Stimulated activated CD8-positive, alpha-beta memory T cell treated with anti-CD3 and anti-CD28 coated beads, Interleukin-15, amount 100 ng/mL, for 4 hours (primary cell): ENCODE data around the gene FBXO41.

Experiments
- DNase-seq, 2 donors: peaks; one replicate each; pipeline ENCODE4 v3.0.0-alpha.2; 2020; ENCODE audit warnings: low read depth in 2 of 2

FBXO41 gene

DNA sequence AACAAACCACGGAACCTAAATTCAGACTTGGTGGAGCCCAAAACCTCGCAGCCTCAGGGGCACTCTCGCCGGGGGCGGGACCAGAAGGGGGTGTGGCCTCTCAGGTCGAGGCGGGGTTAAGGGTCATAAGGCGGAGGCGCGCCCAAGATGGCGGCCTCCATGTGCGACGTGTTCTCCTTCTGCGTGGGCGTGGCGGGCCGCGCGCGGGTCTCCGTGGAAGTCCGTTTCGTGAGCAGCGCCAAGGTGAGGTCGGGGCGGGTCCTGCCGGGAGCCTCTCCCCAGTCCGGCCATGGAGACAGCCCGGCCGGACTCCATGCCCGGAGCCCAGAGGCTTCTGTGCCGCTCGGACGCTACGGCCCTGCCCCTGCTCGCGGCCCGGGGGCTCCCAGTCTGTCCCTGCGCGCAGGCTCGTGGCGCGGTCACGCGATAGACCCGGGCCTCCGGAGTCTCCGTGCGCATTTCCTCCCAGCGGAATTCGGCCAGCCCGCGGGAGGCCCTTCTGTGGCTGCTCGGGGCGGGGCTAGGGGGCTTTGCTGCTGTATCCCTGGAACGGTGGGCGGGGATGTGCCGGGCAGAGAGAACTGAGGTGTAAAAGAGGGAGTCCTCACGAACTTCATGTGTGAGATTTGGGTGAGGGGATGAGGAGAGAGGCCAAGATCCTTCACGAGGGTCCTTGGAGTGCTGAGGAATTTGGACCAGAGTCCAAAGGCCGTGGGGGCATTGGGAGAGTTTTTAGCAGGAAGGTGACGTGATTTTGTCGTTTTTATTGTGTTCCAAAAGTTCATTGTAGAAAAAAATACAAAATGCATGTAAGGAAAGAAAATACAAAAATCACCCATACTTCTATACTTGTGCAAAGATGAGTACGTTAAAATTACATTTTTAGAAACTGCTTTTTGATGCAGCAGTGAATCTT lies 69.9 kb downstream of the FBXO41 start, which contains the start of gene SMYD5:
Gene SMYD5 (plus strand): TSS at position 126 of the 916 bp plus-strand sequence. CDS start 22 bp downstream, at position 148.
- peak; percentile 81 to 87 for DNase-seq

DNA sequence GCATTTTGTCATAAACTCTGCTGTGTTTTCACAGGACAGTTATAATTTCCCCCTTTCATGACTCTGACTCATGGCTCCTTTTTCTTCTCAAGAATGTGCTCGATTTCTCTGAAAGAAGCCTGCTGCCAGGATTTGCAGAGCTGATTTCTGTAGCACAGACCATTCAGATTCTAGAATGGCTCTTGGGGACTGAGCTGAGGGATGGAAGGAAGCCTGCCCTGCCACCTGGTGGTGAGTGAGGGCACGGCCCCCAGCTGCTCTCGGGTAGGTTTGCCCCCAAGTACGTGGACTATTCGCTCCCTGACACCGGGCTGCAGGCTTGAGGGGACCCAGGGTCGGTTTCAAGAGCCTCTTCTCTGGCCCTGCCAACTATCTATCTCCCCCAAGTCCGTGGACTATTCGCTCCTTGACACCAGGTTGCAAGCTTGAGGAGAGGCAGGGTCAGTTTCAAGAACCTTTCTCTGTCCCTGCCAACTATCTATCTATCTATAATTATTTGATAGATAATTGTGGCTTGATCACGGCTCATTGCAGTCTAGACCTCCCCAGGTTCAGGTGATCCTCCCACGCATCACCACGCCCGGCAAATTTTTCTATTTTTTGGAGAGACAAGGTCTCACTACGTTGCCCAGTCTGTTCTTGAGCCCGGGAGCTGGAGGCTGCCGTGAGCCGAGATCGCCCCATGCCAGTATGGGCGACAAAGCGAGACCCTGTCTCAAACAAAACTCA lies 71.7 kb downstream of the FBXO41 start:
- DNase-seq: peak; percentile 42 to 52

DNA sequence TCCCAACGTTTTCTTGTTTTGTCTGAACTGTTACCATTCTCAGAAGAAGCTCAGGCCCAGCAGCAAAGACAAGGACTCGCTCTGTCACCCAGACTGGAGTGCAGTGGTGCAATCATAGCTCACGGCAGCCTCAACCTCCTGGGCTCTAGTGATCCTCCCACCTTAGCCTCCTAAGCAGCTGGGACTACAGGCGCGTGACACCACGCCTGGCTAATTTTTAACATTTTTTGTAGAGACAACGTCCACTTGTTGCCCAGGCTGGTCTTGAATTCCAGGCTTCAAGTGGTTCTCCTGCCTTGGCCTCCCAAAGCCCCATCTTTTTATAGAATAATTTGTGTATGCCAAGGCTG lies 72.2 kb downstream of the FBXO41 start:
- no peak for DNase-seq

DNA sequence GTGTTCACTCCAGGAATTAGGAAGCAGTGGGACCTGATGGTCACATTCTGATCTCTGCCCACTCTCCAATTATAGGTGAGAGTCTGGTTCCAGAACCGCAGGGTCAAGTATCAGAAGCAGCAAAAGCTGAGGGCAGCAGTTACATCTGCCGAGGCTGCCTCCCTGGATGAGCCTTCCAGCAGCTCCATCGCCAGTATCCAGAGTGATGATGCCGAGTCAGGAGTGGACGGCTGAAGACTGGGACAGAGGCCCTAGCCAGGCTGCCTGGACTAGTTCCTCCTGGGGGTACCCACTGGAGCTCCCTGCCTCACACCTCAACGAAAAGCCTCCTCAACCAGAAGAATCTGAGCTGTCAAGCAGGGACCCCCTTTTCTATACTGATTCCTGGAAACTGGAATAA lies 73.6 kb downstream of the FBXO41 start:
- no peak for DNase-seq

DNA sequence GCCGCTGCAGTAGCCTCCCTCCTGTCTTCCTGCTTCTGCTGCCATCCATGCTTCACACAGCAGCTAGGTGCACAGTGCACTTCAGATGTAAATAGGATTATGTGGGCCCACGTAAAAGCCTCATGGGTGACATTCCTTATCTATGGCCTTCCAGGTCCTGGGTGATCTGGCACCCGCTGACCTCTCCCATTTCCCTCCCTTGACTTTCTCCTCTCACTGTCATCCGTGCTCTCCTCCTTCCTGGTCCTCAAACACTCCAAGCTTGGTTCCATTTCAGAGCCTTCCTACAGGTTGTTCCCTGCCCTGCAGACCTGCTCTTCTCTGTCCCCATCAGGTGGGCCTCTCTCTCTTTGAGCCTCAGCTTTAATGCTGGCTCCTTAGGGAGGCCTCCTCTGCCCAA lies 74.3 kb downstream of the FBXO41 start:
- no peak for DNase-seq

DNA sequence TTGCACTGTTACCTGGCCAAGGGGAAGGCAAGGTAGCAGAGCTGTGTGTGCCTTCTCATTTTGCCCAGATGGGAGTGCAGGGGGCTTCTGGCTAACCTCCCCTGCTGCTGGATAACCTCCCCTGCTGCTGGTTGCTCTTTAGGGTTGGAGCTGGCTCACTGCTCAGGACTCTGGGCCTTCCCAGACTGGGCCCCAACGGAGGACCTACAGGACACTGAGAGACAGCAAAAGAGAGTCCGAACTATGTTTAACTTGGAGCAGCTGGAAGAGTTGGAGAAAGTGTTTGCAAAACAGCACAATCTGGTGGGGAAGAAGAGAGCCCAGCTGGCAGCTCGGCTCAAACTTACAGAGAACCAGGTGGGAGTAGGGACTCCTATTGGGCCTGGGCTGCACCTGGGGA lies 76.0 kb downstream of the FBXO41 start:
- no peak for DNase-seq

DNA sequence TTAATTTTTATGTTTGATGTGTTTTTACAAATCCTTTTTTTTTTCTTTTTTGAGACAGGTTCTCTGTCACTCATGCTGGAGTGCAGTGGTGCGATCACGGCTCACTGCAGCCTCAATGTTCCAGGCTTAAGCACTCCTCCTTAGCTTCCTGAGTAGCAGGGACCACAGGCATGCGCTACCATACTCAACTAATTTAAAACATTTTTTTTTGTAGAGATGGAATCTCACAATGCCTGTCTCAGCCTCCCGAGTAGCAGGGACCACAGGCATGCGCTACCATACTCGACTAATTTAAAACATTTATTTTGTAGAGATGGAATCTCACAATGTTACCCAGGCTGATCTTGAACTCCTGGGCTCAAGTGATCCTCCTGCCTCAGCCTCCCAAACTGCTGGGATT lies 78.7 kb downstream of the FBXO41 start:
- DNase-seq: no peak
